Measurements from ENCODE around the gene SLC8A1. TPM values are rescaled to one million over a fixed set of nuclear protein-coding genes. Genes with fewer than 3 reads are reported as not detected.

SLC8A1 gene
- total RNA-seq, 1 donor from 2014 or later, result 2.9 TPM

DNA sequence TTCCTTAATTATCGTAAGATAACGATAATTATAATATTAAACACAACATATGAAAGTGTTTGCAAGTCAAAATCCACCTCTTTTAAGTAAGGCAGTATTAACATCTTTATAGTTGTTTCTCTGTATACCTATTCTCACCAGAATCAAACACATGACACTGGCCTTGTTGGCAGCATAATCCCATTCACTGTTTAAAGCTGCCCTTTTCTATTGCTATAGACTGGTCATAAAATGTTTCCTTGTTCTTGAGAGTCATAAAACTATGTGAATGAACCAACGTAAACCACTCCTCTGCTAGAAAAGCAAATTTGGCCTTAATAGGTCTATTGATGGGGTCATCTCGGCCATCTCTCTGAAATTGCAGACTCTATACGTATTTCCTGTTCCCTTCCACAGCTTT, 293.1 kb downstream of the SLC8A1 start:
- H3K4me1 Mint-ChIP-seq (ENCODE audit: low read depth), result no peaks in the 10 kb centered on the region
- no peaks in the 10 kb centered on the region for H3K36me3 Mint-ChIP-seq (ENCODE audit: low read depth)
- H3K27me3 Mint-ChIP-seq (ENCODE audit: insufficient read depth), result peaks cover 2% of the 10 kb centered on the region
- H3K27ac Mint-ChIP-seq, result no peak overlapping the region
- H3K4me3 Mint-ChIP-seq, result no peak overlapping the region
- intact Hi-C loops (cut with micrococcal nuclease), result no loop called here
- DNase-seq (ENCODE audit: low spot score), result no peak
- H3K9me3 Mint-ChIP-seq, result no peaks in the 10 kb centered on the region

GRCh38 chr2:40155728-40156127, 296.2 kb downstream of the SLC8A1 start:
- Mint-ChIP-seq H3K4me1 (ENCODE audit: low read depth) (no peaks in the 10 kb centered on the region), H3K36me3 (ENCODE audit: low read depth) (no peaks in the 10 kb centered on the region), H3K4me3 (no peak overlapping the region), H3K9me3 (no peaks in the 10 kb centered on the region), H3K27me3 (ENCODE audit: insufficient read depth) (peaks cover 3% of the 10 kb centered on the region), H3K27ac (no peak overlapping the region)
- DNase-seq (ENCODE audit: low spot score), result no peak
- intact Hi-C loops (cut with micrococcal nuclease), result no loop called here

- no peak for DNase-seq (ENCODE audit: low spot score)
- Mint-ChIP-seq H3K4me1 (ENCODE audit: low read depth) (no peaks in the 10 kb centered on the region), H3K27me3 (ENCODE audit: insufficient read depth) (peaks cover 6% of the 10 kb centered on the region), H3K36me3 (ENCODE audit: low read depth) (no peaks in the 10 kb centered on the region), H3K9me3 (no peaks in the 10 kb centered on the region), H3K4me3 (no peak overlapping the region), H3K27ac (no peak overlapping the region)
- intact Hi-C loops (cut with micrococcal nuclease), result no loop called here
These were observed 301.6 kb downstream of the SLC8A1 start for GRCh38 chr2:40150266-40150665.

DNA sequence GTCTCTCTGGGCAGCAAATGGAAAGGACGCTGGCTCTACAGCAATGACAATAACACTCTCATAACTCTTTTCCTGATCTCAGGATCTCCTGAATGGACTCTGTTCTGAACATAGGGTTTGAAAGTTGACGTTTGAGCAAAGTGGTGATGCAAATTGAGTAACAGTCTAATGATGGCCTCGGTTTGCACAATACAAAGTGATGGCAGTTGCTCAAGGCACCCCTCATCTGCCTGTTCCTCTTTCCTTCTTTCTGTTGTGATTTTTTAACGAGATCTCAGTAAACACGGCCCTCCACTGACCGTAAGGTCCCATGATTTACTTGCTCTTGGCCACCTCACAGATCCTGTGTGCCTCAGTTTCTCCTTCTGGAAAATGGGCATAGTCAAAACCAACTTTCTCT, 303.6 kb downstream of the SLC8A1 start:
- Mint-ChIP-seq H3K27me3 (ENCODE audit: insufficient read depth) (peaks cover 9% of the 10 kb centered on the region), H3K27ac (no peak overlapping the region), H3K36me3 (ENCODE audit: low read depth) (no peaks in the 10 kb centered on the region), H3K9me3 (no peaks in the 10 kb centered on the region), H3K4me1 (ENCODE audit: low read depth) (no peaks in the 10 kb centered on the region), H3K4me3 (no peak overlapping the region)
- intact Hi-C loops (cut with micrococcal nuclease), result no loop called here
- no peak for DNase-seq (ENCODE audit: low spot score)

DNA sequence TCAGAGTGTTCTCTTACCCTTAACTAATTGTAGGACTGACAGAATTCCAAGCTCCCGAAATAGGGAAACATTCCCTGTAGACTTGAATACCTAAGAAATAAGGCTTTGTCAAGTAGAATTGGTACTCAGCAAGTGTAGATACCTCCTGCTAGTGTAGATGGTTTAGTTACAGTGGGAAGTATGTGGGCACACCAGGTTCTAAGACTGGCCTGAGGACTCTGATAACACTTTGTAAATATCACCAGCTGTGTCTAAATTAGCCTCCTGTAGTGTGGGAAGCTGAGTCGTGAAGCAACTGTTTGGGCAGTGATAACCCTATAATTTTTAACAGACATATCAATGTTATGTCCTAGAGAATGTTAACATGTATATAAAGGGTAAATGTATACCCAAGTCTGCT, 304.5 kb downstream of the SLC8A1 start:
- Mint-ChIP-seq H3K9me3 (no peaks in the 10 kb centered on the region), H3K27ac (no peak overlapping the region), H3K36me3 (ENCODE audit: low read depth) (no peaks in the 10 kb centered on the region), H3K4me1 (ENCODE audit: low read depth) (no peaks in the 10 kb centered on the region), H3K4me3 (no peak overlapping the region), H3K27me3 (ENCODE audit: insufficient read depth) (peaks cover 9% of the 10 kb centered on the region)
- intact Hi-C loops (cut with micrococcal nuclease), result no loop called here
- DNase-seq (ENCODE audit: low spot score), result no peak

GRCh38 chr2:40144022-40144421, 307.9 kb downstream of the SLC8A1 start:
- Mint-ChIP-seq H3K9me3 (no peaks in the 10 kb centered on the region), H3K4me1 (ENCODE audit: low read depth) (no peaks in the 10 kb centered on the region), H3K36me3 (ENCODE audit: low read depth) (no peaks in the 10 kb centered on the region), H3K27ac (no peak overlapping the region), H3K27me3 (ENCODE audit: insufficient read depth) (peaks cover 3% of the 10 kb centered on the region), H3K4me3 (no peak overlapping the region)
- DNase-seq (ENCODE audit: low spot score), result no peak
- intact Hi-C loops (cut with micrococcal nuclease), result no loop called here

- H3K36me3 Mint-ChIP-seq (ENCODE audit: low read depth), result peaks cover 2% of the 10 kb centered on the region
- no peak overlapping the region for H3K4me3 Mint-ChIP-seq
- intact Hi-C loops (cut with micrococcal nuclease), result no loop called here
- no peak for DNase-seq (ENCODE audit: low spot score)
- no peaks in the 10 kb centered on the region for H3K4me1 Mint-ChIP-seq (ENCODE audit: low read depth)
- H3K27me3 Mint-ChIP-seq (ENCODE audit: insufficient read depth), result no peaks in the 10 kb centered on the region
- H3K9me3 Mint-ChIP-seq, result no peaks in the 10 kb centered on the region
- no peak overlapping the region for H3K27ac Mint-ChIP-seq
These were observed 313.6 kb downstream of the SLC8A1 start for GRCh38 chr2:40138314-40138713.

DNA sequence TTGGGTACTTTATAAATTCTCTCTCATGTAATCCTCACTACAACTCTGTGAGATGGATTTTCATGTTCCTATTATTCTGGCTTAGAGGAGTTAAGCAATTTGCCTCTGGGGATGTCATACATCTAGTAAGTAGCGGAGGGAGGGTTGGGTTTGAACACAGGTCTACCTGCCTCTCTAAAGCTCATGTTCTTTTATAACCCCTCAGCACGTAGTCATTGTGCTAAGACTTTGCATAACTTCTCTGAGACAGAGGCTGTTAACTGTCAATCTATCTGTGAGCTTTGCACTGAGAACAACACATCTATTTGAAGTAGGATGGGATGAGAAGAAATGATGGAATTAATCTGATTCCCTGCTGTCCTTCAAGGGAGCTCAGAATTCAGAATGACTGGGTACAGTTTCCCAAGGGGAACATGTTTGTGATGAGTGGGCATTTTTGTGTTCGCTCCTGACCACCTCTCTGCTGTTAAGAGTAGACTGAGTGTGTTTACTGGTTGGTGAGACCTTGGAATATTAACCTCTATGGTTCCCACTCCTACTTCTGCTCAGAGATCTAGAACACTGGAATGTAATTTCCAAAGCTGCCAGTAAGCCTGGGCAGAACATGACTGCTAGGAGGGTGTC, 320.7 kb downstream of the SLC8A1 start:
- Mint-ChIP-seq H3K36me3 (ENCODE audit: low read depth) (no peaks in the 10 kb centered on the region), H3K27ac (no peak overlapping the region), H3K4me1 (ENCODE audit: low read depth) (peaks cover 10% of the 10 kb centered on the region), H3K4me3 (no peak overlapping the region), H3K9me3 (no peaks in the 10 kb centered on the region), H3K27me3 (ENCODE audit: insufficient read depth) (no peaks in the 10 kb centered on the region)
- intact Hi-C loops (cut with micrococcal nuclease), result no loop called here
- DNase-seq (ENCODE audit: low spot score), result no peak

- Mint-ChIP-seq H3K4me1 (ENCODE audit: low read depth) (peaks cover 10% of the 10 kb centered on the region), H3K27ac (no peak overlapping the region), H3K27me3 (ENCODE audit: insufficient read depth) (no peaks in the 10 kb centered on the region), H3K4me3 (no peak overlapping the region), H3K9me3 (no peaks in the 10 kb centered on the region), H3K36me3 (ENCODE audit: low read depth) (no peaks in the 10 kb centered on the region)
- no peak for DNase-seq (ENCODE audit: low spot score)
- intact Hi-C loops (cut with micrococcal nuclease), result no loop called here
These were observed 321.5 kb downstream of the SLC8A1 start for GRCh38 chr2:40130251-40130994.

DNA sequence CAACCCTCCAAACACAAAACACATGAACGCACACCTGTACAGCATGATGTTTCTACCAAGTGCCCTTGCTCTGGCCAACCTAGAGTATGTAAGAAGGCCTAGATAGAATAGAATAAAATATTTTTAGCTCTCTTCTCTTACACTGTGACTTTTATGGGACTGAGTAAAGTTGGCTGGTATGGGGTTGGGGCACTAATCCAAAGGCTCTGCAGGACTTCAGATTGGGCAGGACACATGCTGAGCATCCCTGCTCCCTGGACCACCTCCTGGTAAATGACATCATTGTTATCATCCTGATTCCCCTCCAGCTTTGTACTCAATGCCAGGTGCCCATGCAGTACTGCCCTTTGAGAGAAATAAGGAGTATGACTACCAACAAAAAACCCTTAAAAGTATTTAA, 322.2 kb downstream of the SLC8A1 start:
- Mint-ChIP-seq H3K27me3 (ENCODE audit: insufficient read depth) (no peaks in the 10 kb centered on the region), H3K4me1 (ENCODE audit: low read depth) (peaks cover 10% of the 10 kb centered on the region), H3K36me3 (ENCODE audit: low read depth) (no peaks in the 10 kb centered on the region), H3K9me3 (no peaks in the 10 kb centered on the region), H3K4me3 (no peak overlapping the region), H3K27ac (no peak overlapping the region)
- no peak for DNase-seq (ENCODE audit: low spot score)
- intact Hi-C loops (cut with micrococcal nuclease), result loop anchor here (10.0 kb wide), 1 partner anchor 215 kb away; no protein-coding TSS in a partner anchor

DNA sequence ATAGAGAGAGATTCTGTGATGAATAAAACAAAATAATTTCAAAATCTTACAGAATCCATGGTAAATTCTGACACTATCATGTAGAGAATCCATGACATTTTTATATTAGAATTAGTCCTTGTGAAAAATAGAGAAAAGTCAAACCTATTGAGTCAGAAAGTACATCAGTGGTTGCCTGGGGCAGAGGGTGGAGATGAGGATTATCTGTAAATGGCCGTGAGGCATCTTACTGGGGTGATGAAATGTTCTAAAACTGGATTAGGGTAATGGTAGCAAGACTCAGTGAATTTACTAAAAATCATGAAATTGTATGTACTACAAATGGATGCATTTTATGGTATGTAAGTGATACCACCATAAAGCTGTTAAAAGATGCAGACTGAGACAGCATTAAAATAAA, 323.1 kb downstream of the SLC8A1 start:
- intact Hi-C loops (cut with micrococcal nuclease), result loop anchor here (10.0 kb wide), 1 partner anchor 214 kb away; no protein-coding TSS in a partner anchor
- no peaks in the 10 kb centered on the region for H3K36me3 Mint-ChIP-seq (ENCODE audit: low read depth)
- H3K9me3 Mint-ChIP-seq, result no peaks in the 10 kb centered on the region
- no peaks in the 10 kb centered on the region for H3K27me3 Mint-ChIP-seq (ENCODE audit: insufficient read depth)
- H3K4me3 Mint-ChIP-seq, result no peak overlapping the region
- DNase-seq (ENCODE audit: low spot score), result no peak
- peaks cover 10% of the 10 kb centered on the region for H3K4me1 Mint-ChIP-seq (ENCODE audit: low read depth)
- no peak overlapping the region for H3K27ac Mint-ChIP-seq

GRCh38 chr2:40127890-40128557, 323.9 kb downstream of the SLC8A1 start:
- Mint-ChIP-seq H3K27me3 (ENCODE audit: insufficient read depth) (no peaks in the 10 kb centered on the region), H3K36me3 (ENCODE audit: low read depth) (no peaks in the 10 kb centered on the region), H3K4me3 (no peak overlapping the region), H3K27ac (no peak overlapping the region), H3K4me1 (ENCODE audit: low read depth) (peaks cover 10% of the 10 kb centered on the region), H3K9me3 (no peaks in the 10 kb centered on the region)
- no peak for DNase-seq (ENCODE audit: low spot score)
- intact Hi-C loops (cut with micrococcal nuclease), result loop anchor here (10.0 kb wide), 1 partner anchor 213 kb away; no protein-coding TSS in a partner anchor

DNA sequence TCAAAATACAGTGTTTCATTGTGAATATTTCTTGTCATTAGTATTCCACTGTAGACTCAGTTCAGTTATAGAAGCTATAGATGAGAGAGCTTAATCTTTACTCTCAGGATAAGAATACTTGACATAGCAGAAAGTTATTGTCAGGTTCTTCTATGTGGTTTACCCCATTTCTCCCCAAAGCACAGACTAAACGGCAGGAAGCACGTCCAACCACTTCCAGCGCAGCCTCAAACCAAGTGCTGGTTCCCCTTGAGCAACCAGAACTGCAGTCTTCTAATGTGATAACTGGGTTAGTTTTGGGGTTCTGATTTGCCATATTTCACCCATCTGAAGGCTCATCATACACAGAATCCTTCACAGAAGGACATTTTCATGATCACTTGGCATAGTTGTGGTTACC, 324.7 kb downstream of the SLC8A1 start:
- intact Hi-C loops (cut with micrococcal nuclease), result loop anchor here (10.0 kb wide), 1 partner anchor 212 kb away; no protein-coding TSS in a partner anchor
- DNase-seq (ENCODE audit: low spot score), result no peak

More for the DNA sequence above, 324.7 kb downstream of the SLC8A1 start:
- Mint-ChIP-seq H3K4me3 (no peak overlapping the region), H3K27me3 (ENCODE audit: insufficient read depth) (no peaks in the 10 kb centered on the region), H3K9me3 (no peaks in the 10 kb centered on the region), H3K27ac (no peak overlapping the region), H3K4me1 (ENCODE audit: low read depth) (peaks cover 10% of the 10 kb centered on the region), H3K36me3 (ENCODE audit: low read depth) (no peaks in the 10 kb centered on the region)

All from activated T-helper 1 cell treated with anti-CD3 and anti-CD28 coated beads, Interleukin-12 subunit alpha, Interleukin-12 subunit beta, Interleukin-2, Interleukin-4 antibody, amounts not matched to agents 30 ng/mL and 10 ng/mL and 1 ng/mL, durations not matched to agents 14 hours and 24 hours and 36 hours (primary cell).